ENCODE measurements around the gene HOXA2. TPM values are rescaled to one million over a fixed set of nuclear protein-coding genes. Genes with fewer than 3 reads are reported as not detected.

Gene HOXA2
- polyA plus RNA-seq, 1 donor (not counting 4 experiments of a cell fraction or from before 2014, with no cell fraction given), result 0.71 TPM

- Histone ChIP-seq H4K20me1 (ENCODE audit: control insufficient read depth, extremely low read depth, insufficient read depth, low read length) (no peaks in the 10 kb centered on the region), H3K27me3 (ENCODE audit: control insufficient read depth, extremely low read depth, insufficient read depth, low read length) (no peaks in the 10 kb centered on the region), H3K4me1 (ENCODE audit: control insufficient read depth, extremely low read depth, insufficient read depth, low read length) (peaks cover 43% of the 10 kb centered on the region), H2AFZ (ENCODE audit: control insufficient read depth, low read length) (no peak overlapping the region), H3K79me2 (ENCODE audit: control insufficient read depth, insufficient read depth, low read length) (peaks cover 81% of the 10 kb centered on the region), H3K4me3 (ENCODE audit: control insufficient read depth in 2 of 3, extremely low read depth in 1 of 3, insufficient read depth in 2 of 3, low read depth in 1 of 3, low read length in 3 of 3) (peak overlapping the region; percentile 83 to 96 (median 89)), H3K9me1 (ENCODE audit: control insufficient read depth, extremely low read depth, insufficient read depth, low read length) (no peaks in the 10 kb centered on the region), H3K9me3 (ENCODE audit: control insufficient read depth, low read depth, low read length) (no peaks in the 10 kb centered on the region), H3K36me3 (ENCODE audit: control insufficient read depth in 2 of 2, extremely low read depth in 1 of 2, insufficient read depth in 2 of 2, low read length in 2 of 2) (peaks cover 2 to 17% of the 10 kb centered on the region in 2 experiments), H3K9ac (ENCODE audit: control insufficient read depth, extremely low read depth, insufficient read depth, low read length) (peak overlapping the region; percentile 97), H3K4me2 (ENCODE audit: control insufficient read depth, extremely low read depth, insufficient read depth, low read depth, low read length) (peak overlapping the region; percentile 97), H3K27ac (ENCODE audit: control insufficient read depth, insufficient read depth, low read length) (peak overlapping the region; percentile 97)
- no peak for FAIRE-seq
- TF ChIP-seq CTCF (optimal IDR thresholded peaks at IDR 0.05 in 1 of 3, IDR thresholded peaks at IDR 0.05 in 1 of 3, conservative IDR thresholded peaks at IDR 0.05 in 1 of 3; ENCODE audit: extremely low read depth in 1 of 3, insufficient read depth in 2 of 3, low read length in 3 of 3), result peak in 2 of 3 experiments; percentile 23 to 26
- no peak for TF ChIP-seq EZH2 (IDR thresholded peaks at IDR 0.05; ENCODE audit: low read length)
- DNase-seq (ENCODE audit: low read depth, low spot score), result no peak
- dilution Hi-C loops (cut with MboI; ENCODE audit: extremely low pct_ligation_motif_present, low sequenced_read_pairs), result loop anchor here (25.0 kb wide), 1 partner anchor 236 kb away; the partner anchor contains the start of gene SKAP2
Measured at GRCh38 chr7:27097686-27098577, 4.6 kb downstream of the HOXA2 start.

- peak in 1 of 3 experiments; percentile 2 for TF ChIP-seq CTCF (optimal IDR thresholded peaks at IDR 0.05 in 1 of 3, IDR thresholded peaks at IDR 0.05 in 1 of 3, conservative IDR thresholded peaks at IDR 0.05 in 1 of 3; ENCODE audit: extremely low read depth in 1 of 3, insufficient read depth in 2 of 3, low read length in 3 of 3)
- TF ChIP-seq EZH2 (IDR thresholded peaks at IDR 0.05; ENCODE audit: low read length), result no peak
- Histone ChIP-seq H3K4me2 (ENCODE audit: control insufficient read depth, extremely low read depth, insufficient read depth, low read depth, low read length) (peak overlapping the region; percentile 97), H4K20me1 (ENCODE audit: control insufficient read depth, extremely low read depth, insufficient read depth, low read length) (no peaks in the 10 kb centered on the region), H3K27ac (ENCODE audit: control insufficient read depth, insufficient read depth, low read length) (peak overlapping the region; percentile 97), H3K4me3 (ENCODE audit: control insufficient read depth in 2 of 3, extremely low read depth in 1 of 3, insufficient read depth in 2 of 3, low read depth in 1 of 3, low read length in 3 of 3) (peak overlapping the region; percentile 83 to 96 (median 89)), H3K9me3 (ENCODE audit: control insufficient read depth, low read depth, low read length) (no peaks in the 10 kb centered on the region), H2AFZ (ENCODE audit: control insufficient read depth, low read length) (no peak overlapping the region), H3K9ac (ENCODE audit: control insufficient read depth, extremely low read depth, insufficient read depth, low read length) (peak overlapping the region; percentile 97), H3K9me1 (ENCODE audit: control insufficient read depth, extremely low read depth, insufficient read depth, low read length) (no peaks in the 10 kb centered on the region), H3K27me3 (ENCODE audit: control insufficient read depth, extremely low read depth, insufficient read depth, low read length) (no peaks in the 10 kb centered on the region), H3K79me2 (ENCODE audit: control insufficient read depth, insufficient read depth, low read length) (peaks cover 79% of the 10 kb centered on the region), H3K4me1 (ENCODE audit: control insufficient read depth, extremely low read depth, insufficient read depth, low read length) (peaks cover 35% of the 10 kb centered on the region), H3K36me3 (ENCODE audit: control insufficient read depth in 2 of 2, extremely low read depth in 1 of 2, insufficient read depth in 2 of 2, low read length in 2 of 2) (peaks cover 3 to 17% of the 10 kb centered on the region in 2 experiments)
- dilution Hi-C loops (cut with MboI; ENCODE audit: extremely low pct_ligation_motif_present, low sequenced_read_pairs), result loop anchor here (25.0 kb wide), 1 partner anchor 235 kb away; the partner anchor contains the start of gene SKAP2
- FAIRE-seq, result peak; percentile 52
- DNase-seq (ENCODE audit: low read depth, low spot score), result no peak
Measured at GRCh38 chr7:27096768-27097514, 5.5 kb downstream of the HOXA2 start.

All from keratinocyte (primary cell).